Fibroblast of lung (primary cell): ENCODE measurements around the gene TIAM2. TPM values are rescaled to one million over a fixed set of nuclear protein-coding genes. Genes with fewer than 3 reads are reported as not detected.

Source experiments
- DNase-seq, 2 donors: peaks; one replicate each; pipeline versions ENCODE4 v3.0.0 to v3.0.0-alpha.2; 2010; ENCODE audit warnings: low read depth in 2 of 2
- H2AFZ ChIP-seq: 2 replicates; pipeline ENCODE4 v1.5.1; 2012; ENCODE audit warnings: low read length, control low read depth, inconsistent platforms
- H3K27ac ChIP-seq: 2 replicates; pipeline ENCODE4 v1.5.1; 2011; ENCODE audit warnings: low read length, control low read depth; ENCODE audit not compliant: insufficient read depth
- H3K27me3 ChIP-seq: 2 replicates; pipeline ENCODE4 v1.5.1; 2011; ENCODE audit warnings: mild to moderate bottlenecking, low read length; ENCODE audit not compliant: control insufficient read depth, insufficient read depth
- H3K36me3 ChIP-seq: 2 replicates; pipeline ENCODE4 v1.5.1; 2011; ENCODE audit warnings: low read length; ENCODE audit not compliant: control insufficient read depth, insufficient read depth
- H3K4me1 ChIP-seq: 2 replicates; pipeline ENCODE4 v1.5.1; 2011; ENCODE audit warnings: low read length; ENCODE audit not compliant: control insufficient read depth, insufficient read depth; ENCODE audit errors: extremely low read depth
- H3K4me2 ChIP-seq: 2 replicates; pipeline ENCODE4 v1.5.1; 2011; ENCODE audit warnings: low read length, control low read depth; ENCODE audit not compliant: insufficient read depth; ENCODE audit errors: extremely low read depth
- H3K4me3 ChIP-seq, 4 experiments: fragments of 200-600 bp in 1 of 4; sonication (generic) in 1 of 4; replicated peaks in 1 of 4; 2 replicates each; pipeline ENCODE4 v1.5.1; 2011 to 2016; ENCODE audit warnings: low read length in 4 of 4, low read depth in 3 of 4, mild to moderate bottlenecking in 3 of 4, control low read depth in 2 of 4, inconsistent platforms in 1 of 4, mixed read lengths in 1 of 4; ENCODE audit not compliant: insufficient read depth in 1 of 4; ENCODE audit errors: control extremely low read depth in 1 of 4
- H3K79me2 ChIP-seq: 2 replicates; pipeline ENCODE4 v1.5.1; 2012; ENCODE audit warnings: mild to moderate bottlenecking, low read length, inconsistent platforms; ENCODE audit not compliant: control insufficient read depth, insufficient read depth
- H3K9ac ChIP-seq: 2 replicates; pipeline ENCODE4 v1.5.1; 2011; ENCODE audit warnings: mild to moderate bottlenecking, low read length, control low read depth; ENCODE audit not compliant: insufficient read depth
- H3K9me3 ChIP-seq: 2 replicates; pipeline ENCODE4 v1.5.1; 2012; ENCODE audit warnings: low read depth, low read length; ENCODE audit not compliant: control insufficient read depth, insufficient read depth
- H4K20me1 ChIP-seq: 2 replicates; pipeline ENCODE4 v1.5.1; 2011; ENCODE audit warnings: low read length; ENCODE audit not compliant: control insufficient read depth, insufficient read depth; ENCODE audit errors: extremely low read depth
- CTCF ChIP-seq, 2 donors: IDR thresholded peaks in 1 of 2; conservative IDR thresholded peaks in 1 of 2; 1 replicate in 1 of 2; 2 replicates in 1 of 2; pipeline ENCODE4 v1.5.1; 2011 to 2012; ENCODE audit warnings: low read length in 2 of 2, control low read depth in 1 of 2, inconsistent platforms in 1 of 2, low read depth in 1 of 2, mild to moderate bottlenecking in 1 of 2
- EZH2 ChIP-seq: IDR thresholded peaks from 2 replicates; pipeline ENCODE4 v1.5.1; 2012; ENCODE audit warnings: low read length, control low read depth, mild to moderate bottlenecking; ENCODE audit errors: missing control alignments
- polyA plus RNA-seq, 2 donors: library from polyadenylated mRNA; depleted of rRNA in 1 of 2; stranded (reverse) in 1 of 2; unstranded in 1 of 2; fragments of >200 nt; gene quantifications; 2 replicates each; pipeline ENCODE4 v1.2.1, GENCODE V29; 2011 to 2012; ENCODE audit warnings: missing spikeins in 1 of 2
- total RNA-seq: library from RNA; depleted of rRNA; stranded (reverse); fragments of >200 nt; gene quantifications from 2 replicates; pipeline ENCODE4 v1.2.1, GENCODE V29; 2014

TIAM2 gene
- total and polyA plus RNA-seq, 2 donors (not counting 1 experiment from before 2014, with no cell fraction given): 6.2 to 11.2 TPM

GRCh38 chr6:155232848-155233247, 237.7 kb downstream of the TIAM2 start:
- Histone ChIP-seq H4K20me1 (no peaks in the 10 kb centered on the region), H3K4me2 (no peak overlapping the region), H2AFZ (no peak overlapping the region), H3K36me3 (no peaks in the 10 kb centered on the region), H3K27ac (no peak overlapping the region), H3K79me2 (no peaks in the 10 kb centered on the region), H3K9ac (no peak overlapping the region), H3K9me3 (no peaks in the 10 kb centered on the region), H3K4me3 (no peak overlapping the region), H3K4me1 (no peaks in the 10 kb centered on the region), H3K27me3 (no peaks in the 10 kb centered on the region)
- TF ChIP-seq EZH2 (no peak), CTCF (conservative IDR thresholded peaks at IDR 0.05 in 1 of 2, IDR thresholded peaks at IDR 0.05 in 1 of 2; ENCODE audit: low read depth in 1 of 2, low read length in 2 of 2) (no peak)
- no peak for DNase-seq

- H3K36me3 ChIP-seq: no peaks in the 10 kb centered on the region
- no peaks in the 10 kb centered on the region for H3K9me3 ChIP-seq
- TF ChIP-seq EZH2 (no peak), CTCF (conservative IDR thresholded peaks at IDR 0.05 in 1 of 2, IDR thresholded peaks at IDR 0.05 in 1 of 2; ENCODE audit: low read depth in 1 of 2, low read length in 2 of 2) (no peak)
- H3K27me3 ChIP-seq: no peaks in the 10 kb centered on the region
- H3K4me3 ChIP-seq: no peak overlapping the region
- no peak overlapping the region for H3K27ac ChIP-seq
- no peak overlapping the region for H3K4me2 ChIP-seq
- no peak for DNase-seq
- no peaks in the 10 kb centered on the region for H3K4me1 ChIP-seq
- H3K79me2 ChIP-seq: no peaks in the 10 kb centered on the region
- no peak overlapping the region for H2AFZ ChIP-seq
- no peak overlapping the region for H3K9ac ChIP-seq
- H4K20me1 ChIP-seq: no peaks in the 10 kb centered on the region
These were observed 239.1 kb downstream of the TIAM2 start for GRCh38 chr6:155234167-155234566.

- H3K9me3 ChIP-seq: no peaks in the 10 kb centered on the region
- H2AFZ ChIP-seq: no peak overlapping the region
- H3K27me3 ChIP-seq: no peaks in the 10 kb centered on the region
- no peak overlapping the region for H3K27ac ChIP-seq
- no peak overlapping the region for H3K4me2 ChIP-seq
- H4K20me1 ChIP-seq: no peaks in the 10 kb centered on the region
- no peaks in the 10 kb centered on the region for H3K36me3 ChIP-seq
- TF ChIP-seq CTCF (conservative IDR thresholded peaks at IDR 0.05 in 1 of 2, IDR thresholded peaks at IDR 0.05 in 1 of 2; ENCODE audit: low read depth in 1 of 2, low read length in 2 of 2) (no peak), EZH2 (no peak)
- no peaks in the 10 kb centered on the region for H3K4me1 ChIP-seq
- no peaks in the 10 kb centered on the region for H3K79me2 ChIP-seq
- H3K4me3 ChIP-seq: no peak overlapping the region
- DNase-seq: no peak
- no peak overlapping the region for H3K9ac ChIP-seq
These were observed 239.6 kb downstream of the TIAM2 start for GRCh38 chr6:155234687-155235086.
